ENCODE data around the gene OR52E5. TPM values are rescaled to one million over a fixed set of nuclear protein-coding genes. Genes with fewer than 3 reads are reported as not detected.

The OR52E5 gene
- total and polyA plus RNA-seq, 12 donors: not detected

GRCh38 chr11:5899534-5899933 is 6.5 kb downstream of the OR52E5 start:
- Histone ChIP-seq H3K4me3 (no peak overlapping the region), H3K27me3 (no peaks in the 10 kb centered on the region), H3K36me3 (replicated peaks in 1 of 2) (no peaks in the 10 kb centered on the region), H3K27ac (no peak overlapping the region), H3K9me3 (replicated peaks in 1 of 3) (no peaks in the 10 kb centered on the region), H3K4me1 (replicated peaks in 1 of 2) (no peaks in the 10 kb centered on the region)
- 71 to 87% (median 74%) methylated on average over 2 of the region's 2 CpGs for WGBS, 4 donors
- DNase-seq: no peak
- intact Hi-C loops (cut with DNase I): no loop called here
- TF ChIP-seq, protein P1, sequence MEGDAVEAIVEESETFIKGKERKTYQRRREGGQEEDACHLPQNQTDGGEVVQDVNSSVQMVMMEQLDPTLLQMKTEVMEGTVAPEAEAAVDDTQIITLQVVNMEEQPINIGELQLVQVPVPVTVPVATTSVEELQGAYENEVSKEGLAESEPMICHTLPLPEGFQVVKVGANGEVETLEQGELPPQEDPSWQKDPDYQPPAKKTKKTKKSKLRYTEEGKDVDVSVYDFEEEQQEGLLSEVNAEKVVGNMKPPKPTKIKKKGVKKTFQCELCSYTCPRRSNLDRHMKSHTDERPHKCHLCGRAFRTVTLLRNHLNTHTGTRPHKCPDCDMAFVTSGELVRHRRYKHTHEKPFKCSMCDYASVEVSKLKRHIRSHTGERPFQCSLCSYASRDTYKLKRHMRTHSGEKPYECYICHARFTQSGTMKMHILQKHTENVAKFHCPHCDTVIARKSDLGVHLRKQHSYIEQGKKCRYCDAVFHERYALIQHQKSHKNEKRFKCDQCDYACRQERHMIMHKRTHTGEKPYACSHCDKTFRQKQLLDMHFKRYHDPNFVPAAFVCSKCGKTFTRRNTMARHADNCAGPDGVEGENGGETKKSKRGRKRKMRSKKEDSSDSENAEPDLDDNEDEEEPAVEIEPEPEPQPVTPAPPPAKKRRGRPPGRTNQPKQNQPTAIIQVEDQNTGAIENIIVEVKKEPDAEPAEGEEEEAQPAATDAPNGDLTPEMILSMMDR (IDR thresholded peaks at IDR 0.05): no peak

DNA sequence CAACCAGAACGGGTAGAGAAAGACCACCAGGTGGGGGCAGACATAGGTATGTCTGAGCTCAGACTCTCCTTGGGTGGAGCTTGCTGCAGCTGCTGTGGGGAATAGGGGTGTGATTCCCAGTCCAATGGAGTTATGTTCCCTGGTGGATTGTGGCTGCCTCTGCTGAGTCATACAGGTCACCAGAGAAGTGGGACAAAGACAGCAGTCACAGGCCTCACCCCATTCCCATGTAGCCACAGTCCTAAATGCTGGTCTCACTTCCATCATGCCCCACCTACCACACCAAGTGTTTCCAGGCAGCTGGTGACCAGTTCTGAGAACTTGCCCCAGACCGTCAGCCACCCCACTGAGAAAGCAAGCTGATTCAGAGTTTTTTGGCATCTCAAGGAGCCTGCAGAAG is 17.5 kb downstream of the OR52E5 start:
- 68 to 86% (median 72%) methylated on average over 2 of the region's 2 CpGs for WGBS, 4 donors
- Histone ChIP-seq H3K27ac (no peak overlapping the region), H3K4me1 (replicated peaks in 1 of 2) (no peaks in the 10 kb centered on the region), H3K27me3 (no peaks in the 10 kb centered on the region), H3K4me3 (no peak overlapping the region), H3K36me3 (replicated peaks in 1 of 2) (no peaks in the 10 kb centered on the region), H3K9me3 (replicated peaks in 1 of 3) (no peaks in the 10 kb centered on the region)
- TF ChIP-seq, protein P1 (IDR thresholded peaks at IDR 0.05): no peak
- TF ChIP-seq POLR2A (IDR thresholded peaks at IDR 0.05): no peak
- no peak for DNase-seq
- intact Hi-C loops (cut with DNase I): no loop called here

DNA sequence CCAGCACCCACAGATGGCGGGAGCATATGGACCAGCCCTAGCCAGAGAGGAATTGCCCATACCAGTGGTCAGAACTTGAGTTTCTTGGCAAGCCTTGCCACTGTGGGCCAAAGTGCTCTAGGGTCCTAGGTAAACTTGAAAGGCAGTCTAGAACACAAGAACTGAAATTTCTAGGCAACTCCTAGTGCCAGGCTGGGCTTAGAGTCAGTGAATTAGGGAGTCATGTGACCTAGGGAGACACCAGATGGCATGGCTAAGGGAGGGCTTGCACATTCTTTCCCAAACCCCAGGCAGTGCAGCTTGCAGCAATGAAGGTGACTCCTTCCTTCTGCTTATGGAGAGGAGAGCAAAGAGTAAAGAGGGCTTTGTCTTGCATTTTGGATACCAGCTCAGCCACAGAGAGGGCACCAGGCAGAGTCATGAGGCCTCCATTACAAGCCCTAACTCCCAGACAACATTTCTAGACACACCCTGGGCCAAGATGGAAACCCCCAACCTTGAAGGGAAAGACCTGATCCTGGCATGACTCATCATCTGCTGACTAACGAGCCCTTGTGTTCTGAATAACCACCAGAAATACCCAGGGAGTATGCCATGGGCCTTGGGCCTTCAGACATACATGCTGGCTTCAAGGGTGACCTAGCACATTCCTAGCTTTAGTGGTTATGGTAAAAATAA is 29.9 kb downstream of the OR52E5 start:
- Histone ChIP-seq H3K4me1 (replicated peaks in 1 of 2) (no peaks in the 10 kb centered on the region), H3K9me3 (replicated peaks in 1 of 3) (no peaks in the 10 kb centered on the region), H3K4me3 (no peak overlapping the region), H3K27me3 (no peaks in the 10 kb centered on the region), H3K27ac (no peak overlapping the region), H3K36me3 (replicated peaks in 1 of 2) (no peaks in the 10 kb centered on the region)
- 44 to 72% (median 64%) methylated on average over 1 to 2 of the region's 2 CpGs for WGBS, 4 donors
- intact Hi-C loops (cut with DNase I): no loop called here
- DNase-seq: no peak
- TF ChIP-seq, protein P1 (IDR thresholded peaks at IDR 0.05): no peak
- no peak for TF ChIP-seq POLR2A (IDR thresholded peaks at IDR 0.05)

GRCh38 chr11:5923427-5923776 is 30.4 kb downstream of the OR52E5 start:
- Histone ChIP-seq H3K4me3 (no peak overlapping the region), H3K27me3 (no peaks in the 10 kb centered on the region), H3K4me1 (replicated peaks in 1 of 2) (no peaks in the 10 kb centered on the region), H3K9me3 (replicated peaks in 1 of 3) (no peaks in the 10 kb centered on the region), H3K27ac (no peak overlapping the region), H3K36me3 (replicated peaks in 1 of 2) (no peaks in the 10 kb centered on the region)
- TF ChIP-seq POLR2A (IDR thresholded peaks at IDR 0.05): no peak
- TF ChIP-seq, protein P1 (IDR thresholded peaks at IDR 0.05): no peak
- intact Hi-C loops (cut with DNase I): no loop called here
- no peak for DNase-seq
